CD4-positive, alpha-beta T cell treated with Interleukin-6 at 100 ng/mL for 8 hours (primary cell): ENCODE measurements around the gene ZBTB7C.

Source experiments
- DNase-seq: peaks from one replicate; pipeline ENCODE4 v3.0.0-alpha.2; 2020; ENCODE audit warnings: mixed read lengths, low spot score

Gene ZBTB7C

GRCh38 chr18:48191494-48191893 is 217.7 kb downstream of the ZBTB7C start:
- no peak for DNase-seq

- no peak for DNase-seq
Observed at GRCh38 chr18:48190994-48191393, 218.2 kb downstream of the ZBTB7C start.

- no peak for DNase-seq
Observed at GRCh38 chr18:48188609-48189008, 220.6 kb downstream of the ZBTB7C start.

- DNase-seq, result no peak
Observed at GRCh38 chr18:48186861-48187260, 222.3 kb downstream of the ZBTB7C start.

- no peak for DNase-seq
Observed at GRCh38 chr18:48186131-48186766, 222.9 kb downstream of the ZBTB7C start.

GRCh38 chr18:48184118-48184517 is 225.1 kb downstream of the ZBTB7C start:
- no peak for DNase-seq

GRCh38 chr18:48183613-48184012 is 225.6 kb downstream of the ZBTB7C start:
- no peak for DNase-seq

GRCh38 chr18:48182779-48183178 is 226.4 kb downstream of the ZBTB7C start:
- no peak for DNase-seq

GRCh38 chr18:48181857-48182256 is 227.3 kb downstream of the ZBTB7C start:
- DNase-seq, result no peak

- no peak for DNase-seq
Observed at GRCh38 chr18:48181087-48181823, 227.9 kb downstream of the ZBTB7C start.

- no peak for DNase-seq
Observed at GRCh38 chr18:48179666-48180065, 229.5 kb downstream of the ZBTB7C start.

GRCh38 chr18:48179001-48179400 is 230.2 kb downstream of the ZBTB7C start:
- no peak for DNase-seq

GRCh38 chr18:48176909-48177308 is 232.3 kb downstream of the ZBTB7C start:
- no peak for DNase-seq

- DNase-seq, result no peak
Observed at GRCh38 chr18:48173557-48173956, 235.6 kb downstream of the ZBTB7C start.

GRCh38 chr18:48172226-48173006 is 236.8 kb downstream of the ZBTB7C start:
- no peak for DNase-seq

GRCh38 chr18:48171490-48172188 is 237.5 kb downstream of the ZBTB7C start:
- no peak for DNase-seq

- DNase-seq, result no peak
Observed at GRCh38 chr18:48170651-48171050, 238.5 kb downstream of the ZBTB7C start.

- no peak for DNase-seq
Observed at GRCh38 chr18:48168861-48169260, 240.3 kb downstream of the ZBTB7C start.

GRCh38 chr18:48167897-48168253 is 241.3 kb downstream of the ZBTB7C start:
- DNase-seq, result no peak

- no peak for DNase-seq
Observed at GRCh38 chr18:48166336-48166875, 242.8 kb downstream of the ZBTB7C start.

- DNase-seq, result no peak
Observed at GRCh38 chr18:48165111-48165866, 243.9 kb downstream of the ZBTB7C start.
